PC-9 (cell line): ENCODE data around the gene VGLL3. TPM values are rescaled to one million over a fixed set of nuclear protein-coding genes. Genes with fewer than 3 reads are reported as not detected.

ENCODE experiments used
- BruUV-seq: library from RNA; stranded (reverse); fragments of 400-500 nt; replicated peaks from 2 replicates; lab custom pipeline; 2021; lab: Mats Ljungman, UMichigan
- CTCF ChIA-PET: fragments of 300-600 bp; sonication (Branson Sonifier 250); formaldehyde crosslinking; loops from one replicate; lab custom pipeline; 2022; ENCODE audit warnings: antibody characterized with exemption; lab: Charles Lee
- POLR2A ChIA-PET: fragments of 300-600 bp; sonication (Branson Sonifier 250); formaldehyde crosslinking; loops from one replicate; lab custom pipeline; 2022; ENCODE audit warnings: antibody characterized with exemption; ENCODE audit not compliant: unreplicated experiment; lab: Charles Lee
- DNase-seq, 2 experiments: peaks; one replicate each; pipeline versions ENCODE4 v3.0.0 to v3.0.0-alpha.2; 2015 to 2022; ENCODE audit warnings: mixed read lengths in 1 of 2
- H2AFZ ChIP-seq: fragments of 200-600 bp; sonication (generic); 2 replicates; pipeline ENCODE4 v1.8.1; 2017; ENCODE audit warnings: antibody characterized with exemption
- H3F3A ChIP-seq: fragments of 200-600 bp; sonication (generic); 2 replicates; pipeline ENCODE4 v1.8.1; 2017; ENCODE audit warnings: antibody characterized with exemption, mild to moderate bottlenecking, low read depth; ENCODE audit not compliant: insufficient read depth
- H3K27ac ChIP-seq: fragments of 200-600 bp; sonication (generic); 2 replicates; pipeline ENCODE4 v1.6.1; 2016; ENCODE audit warnings: mixed run types
- H3K27me3 ChIP-seq: fragments of 200-600 bp; sonication (generic); 2 replicates; pipeline ENCODE4 v1.6.1; 2016; ENCODE audit warnings: low read depth, mixed run types; ENCODE audit not compliant: insufficient read depth
- H3K36me3 ChIP-seq: fragments of 200-600 bp; sonication (generic); 2 replicates; pipeline ENCODE4 v1.6.1; 2016; ENCODE audit warnings: low read depth, mixed run types
- H3K4me1 ChIP-seq: fragments of 200-600 bp; sonication (generic); replicated peaks from 2 replicates; pipeline ENCODE4 v1.6.1; 2016; ENCODE audit warnings: mixed run types; ENCODE audit not compliant: insufficient read depth
- H3K4me2 ChIP-seq: fragments of 200-600 bp; sonication (generic); 2 replicates; pipeline ENCODE4 v1.6.1; 2017; ENCODE audit warnings: mixed run types
- H3K4me3 ChIP-seq: fragments of 200-600 bp; sonication (generic); 2 replicates; pipeline ENCODE4 v1.6.1; 2016; ENCODE audit warnings: mixed run types
- H3K79me2 ChIP-seq: fragments of 200-600 bp; sonication (generic); 2 replicates; pipeline ENCODE4 v1.6.1; 2017; ENCODE audit warnings: low read depth, mixed run types
- H3K9me2 ChIP-seq: fragments of 200-600 bp; sonication (generic); 2 replicates; pipeline ENCODE4 v1.8.1; 2017; ENCODE audit warnings: mild to moderate bottlenecking; ENCODE audit not compliant: insufficient read depth
- H3K9me3 ChIP-seq: fragments of 200-600 bp; sonication (generic); 2 replicates; pipeline ENCODE4 v1.8.1; 2016; ENCODE audit warnings: low read depth; ENCODE audit not compliant: insufficient read depth
- H4K20me1 ChIP-seq: fragments of 200-600 bp; sonication (generic); 2 replicates; pipeline ENCODE4 v1.8.1; 2017; ENCODE audit not compliant: insufficient read depth
- EZH2 ChIP-seq: fragments of 200-600 bp; sonication (generic); IDR thresholded peaks from 2 replicates; pipeline ENCODE4 v1.8.0; 2017; ENCODE audit warnings: antibody characterized with exemption, low read depth
- intact Hi-C: fragments of 100-400 bp; cut with micrococcal nuclease; formaldehyde crosslinking; loops from one replicate; pipeline ENCODE4 v1.10.0; 2022; ENCODE audit not compliant: unreplicated experiment
- total RNA-seq: library from RNA; stranded (reverse); gene quantifications from 2 replicates; pipeline ENCODE4 v1.2.3, GENCODE V29; 2021
- TF ChIP-seq, protein P1 (sequence below): fragments of 200-600 bp; sonication (generic); conservative IDR thresholded peaks from 2 replicates; pipeline ENCODE4 v1.6.1; 2017; ENCODE audit warnings: mixed run types, antibody characterized with exemption, mild to moderate bottlenecking, moderate library complexity

The VGLL3 gene
- total RNA-seq, 1 experiment from 2014 or later = 26.8 TPM

DNA sequence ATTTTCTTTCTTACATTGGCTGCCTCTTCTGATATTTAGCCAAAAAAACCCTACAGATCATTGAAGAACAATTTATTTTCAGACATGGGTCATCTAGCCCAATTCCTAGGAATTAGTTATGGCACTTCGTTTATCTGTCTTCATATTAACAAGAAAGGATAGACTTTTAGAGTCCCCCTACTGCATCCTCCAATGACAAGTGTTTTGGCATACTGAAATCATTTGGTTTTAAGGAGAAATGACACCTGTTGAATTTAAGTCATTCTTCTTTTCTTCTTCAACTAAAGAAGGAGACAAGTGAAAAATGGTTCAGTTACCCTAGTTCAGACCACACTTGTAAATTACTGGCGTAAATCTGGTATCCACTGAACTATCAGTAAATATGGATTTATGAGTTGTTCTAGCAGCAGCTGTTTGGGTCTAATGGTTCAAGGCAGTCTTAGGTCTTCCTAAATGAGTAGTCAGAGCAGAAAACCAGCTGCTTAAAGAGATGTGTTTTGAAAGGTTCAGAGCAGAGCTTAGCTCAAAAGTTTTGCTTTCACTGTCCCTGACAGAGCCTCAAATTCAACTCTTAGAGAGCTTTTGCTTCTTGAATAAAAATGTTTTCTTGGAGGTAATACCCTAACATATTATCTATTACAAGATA is 5.6 kb downstream of the VGLL3 start:
- POLR2A ChIA-PET = interaction anchor here (0.7 kb wide), 1 partner anchor 215 kb away, joined by 4 read pairs; no protein-coding TSS in a partner anchor
- H3K27me3 ChIP-seq = no peaks in the 10 kb centered on the region
- no peak overlapping the region for H3K4me2 ChIP-seq
- H4K20me1 ChIP-seq = no peaks in the 10 kb centered on the region
- H3F3A ChIP-seq = peaks cover 6% of the 10 kb centered on the region; the same call in 1 of the 2 replicates
- H3K4me1 ChIP-seq = peaks cover 18% of the 10 kb centered on the region
- H3K9me2 ChIP-seq = no peaks in the 10 kb centered on the region
- TF ChIP-seq, protein P1, sequence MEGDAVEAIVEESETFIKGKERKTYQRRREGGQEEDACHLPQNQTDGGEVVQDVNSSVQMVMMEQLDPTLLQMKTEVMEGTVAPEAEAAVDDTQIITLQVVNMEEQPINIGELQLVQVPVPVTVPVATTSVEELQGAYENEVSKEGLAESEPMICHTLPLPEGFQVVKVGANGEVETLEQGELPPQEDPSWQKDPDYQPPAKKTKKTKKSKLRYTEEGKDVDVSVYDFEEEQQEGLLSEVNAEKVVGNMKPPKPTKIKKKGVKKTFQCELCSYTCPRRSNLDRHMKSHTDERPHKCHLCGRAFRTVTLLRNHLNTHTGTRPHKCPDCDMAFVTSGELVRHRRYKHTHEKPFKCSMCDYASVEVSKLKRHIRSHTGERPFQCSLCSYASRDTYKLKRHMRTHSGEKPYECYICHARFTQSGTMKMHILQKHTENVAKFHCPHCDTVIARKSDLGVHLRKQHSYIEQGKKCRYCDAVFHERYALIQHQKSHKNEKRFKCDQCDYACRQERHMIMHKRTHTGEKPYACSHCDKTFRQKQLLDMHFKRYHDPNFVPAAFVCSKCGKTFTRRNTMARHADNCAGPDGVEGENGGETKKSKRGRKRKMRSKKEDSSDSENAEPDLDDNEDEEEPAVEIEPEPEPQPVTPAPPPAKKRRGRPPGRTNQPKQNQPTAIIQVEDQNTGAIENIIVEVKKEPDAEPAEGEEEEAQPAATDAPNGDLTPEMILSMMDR = no peak
- TF ChIP-seq EZH2 = no peak
- DNase-seq = no peak
- no peak overlapping the region for H2AFZ ChIP-seq
- intact Hi-C loops = no loop called here
- H3K27ac ChIP-seq = no peak overlapping the region
- H3K79me2 ChIP-seq = no peaks in the 10 kb centered on the region
- H3K36me3 ChIP-seq = no peaks in the 10 kb centered on the region
- CTCF ChIA-PET = no interaction called here
- H3K9me3 ChIP-seq = no peaks in the 10 kb centered on the region
- no TSS peak for BruUV-seq
- no peak overlapping the region for H3K4me3 ChIP-seq

DNA sequence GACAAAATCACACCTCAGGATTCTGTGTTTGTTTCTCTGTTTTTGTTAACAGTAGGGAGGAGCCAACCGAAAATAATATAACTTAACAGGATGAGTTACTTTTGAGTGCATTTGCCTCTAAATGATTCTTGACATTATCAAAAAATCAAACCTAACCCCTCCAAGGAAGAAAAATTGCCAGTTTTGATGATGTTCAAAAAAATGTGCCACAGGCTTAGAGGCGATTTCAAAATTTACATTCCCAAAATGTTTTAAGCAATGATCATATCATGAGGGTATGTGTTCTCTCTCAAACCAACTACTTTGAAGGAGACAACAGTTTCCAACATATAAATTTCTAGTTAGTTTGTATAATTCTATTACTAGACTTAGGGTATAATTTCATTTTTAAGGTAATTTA is 6.7 kb downstream of the VGLL3 start:
- no TSS peak for BruUV-seq
- H4K20me1 ChIP-seq = no peaks in the 10 kb centered on the region
- no peak overlapping the region for H3K27ac ChIP-seq
- DNase-seq = no peak
- no peaks in the 10 kb centered on the region for H3K9me3 ChIP-seq
- POLR2A ChIA-PET = interaction anchor here (0.7 kb wide), 1 partner anchor 214 kb away, joined by 4 read pairs; no protein-coding TSS in a partner anchor
- no peaks in the 10 kb centered on the region for H3K79me2 ChIP-seq
- H3F3A ChIP-seq = no peaks in the 10 kb centered on the region
- H3K27me3 ChIP-seq = no peaks in the 10 kb centered on the region
- intact Hi-C loops = no loop called here
- H3K4me3 ChIP-seq = no peak overlapping the region
- TF ChIP-seq, protein P1 = no peak
- no peak for TF ChIP-seq EZH2
- no peak overlapping the region for H3K4me2 ChIP-seq
- peaks cover 8% of the 10 kb centered on the region for H3K4me1 ChIP-seq
- H3K36me3 ChIP-seq = no peaks in the 10 kb centered on the region
- H2AFZ ChIP-seq = no peak overlapping the region
- H3K9me2 ChIP-seq = no peaks in the 10 kb centered on the region
- CTCF ChIA-PET = no interaction called here

DNA sequence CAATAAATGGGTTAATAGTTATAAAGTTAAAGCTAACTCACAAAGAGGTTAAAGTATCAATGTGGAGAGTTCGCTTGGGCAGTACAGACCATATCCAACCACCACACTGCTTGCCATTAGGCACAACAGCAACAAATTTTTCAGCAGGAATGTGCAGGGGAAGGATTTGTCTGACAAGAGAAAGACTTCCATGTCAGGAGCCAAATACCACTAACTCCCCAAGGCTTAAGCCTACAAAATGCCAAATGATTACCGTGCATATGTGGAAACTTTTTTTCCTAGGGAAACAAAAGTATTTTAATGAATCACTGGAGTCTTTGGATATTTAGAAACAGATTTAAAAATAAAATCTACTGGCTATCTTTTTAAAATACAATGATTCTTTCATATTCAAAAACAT is 8.1 kb downstream of the VGLL3 start:
- Histone ChIP-seq H3K4me1 (no peaks in the 10 kb centered on the region), H4K20me1 (no peaks in the 10 kb centered on the region), H3K4me2 (no peak overlapping the region), H3K36me3 (no peaks in the 10 kb centered on the region), H3K4me3 (no peak overlapping the region), H3K9me3 (no peaks in the 10 kb centered on the region), H3F3A (no peaks in the 10 kb centered on the region), H3K79me2 (no peaks in the 10 kb centered on the region), H3K9me2 (no peaks in the 10 kb centered on the region), H2AFZ (no peak overlapping the region), H3K27ac (no peak overlapping the region), H3K27me3 (no peaks in the 10 kb centered on the region)
- CTCF ChIA-PET = interaction anchor here (1.1 kb wide), 1 partner anchor 24 kb away, joined by 5 read pairs; no protein-coding TSS in a partner anchor
- no TSS peak for BruUV-seq
- TF ChIP-seq EZH2 = no peak
- TF ChIP-seq, protein P1 = no peak
- intact Hi-C loops = no loop called here
- POLR2A ChIA-PET = no interaction called here
- DNase-seq = no peak
